ENCODE results near the gene PANX2. TPM values are rescaled to one million over a fixed set of nuclear protein-coding genes. Genes with fewer than 3 reads are reported as not detected.
"Not testable (repeated sequence)": the region's sequence is repeated elsewhere in the genome, so short reads cannot be mapped to it uniquely, and the experiment has no call there.

Gene PANX2
- total RNA-seq, 1 donor from 2014 or later: 0.88 TPM

- H3K4me1 Mint-ChIP-seq: peaks cover 6% of the 10 kb centered on the region
- no peak overlapping the region for H2AFZ ChIP-seq (replicated peaks)
- H3F3A ChIP-seq (ENCODE audit: low read depth): no peaks in the 10 kb centered on the region
- no peaks in the 10 kb centered on the region for H3K36me3 ChIP-seq
- H3K36me3 Mint-ChIP-seq: no peaks in the 10 kb centered on the region
- no peak overlapping the region for H3K4me3 ChIP-seq
- H3K27ac Mint-ChIP-seq: no peak overlapping the region
- H3K4me2 ChIP-seq: no peak overlapping the region
- H3K27me3 Mint-ChIP-seq (ENCODE audit: insufficient read depth, low read depth): peaks cover 2% of the 10 kb centered on the region
- no peak for DNase-seq (ENCODE audit: low spot score)
- H3K9me3 Mint-ChIP-seq: peaks cover 2% of the 10 kb centered on the region
- H4K20me1 ChIP-seq (ENCODE audit: low read depth): no peaks in the 10 kb centered on the region
- H3K79me2 ChIP-seq (ENCODE audit: low read depth): no peaks in the 10 kb centered on the region
- H3K4me3 Mint-ChIP-seq: no peak overlapping the region
- no peaks in the 10 kb centered on the region for H3K4me1 ChIP-seq
- H3K9ac ChIP-seq: no peak overlapping the region
- TF ChIP-seq EZH2 (IDR thresholded peaks at IDR 0.05) (no peak), EZH2phosphoT487 (IDR thresholded peaks at IDR 0.05) (no peak)
- TF ChIP-seq, protein P1, sequence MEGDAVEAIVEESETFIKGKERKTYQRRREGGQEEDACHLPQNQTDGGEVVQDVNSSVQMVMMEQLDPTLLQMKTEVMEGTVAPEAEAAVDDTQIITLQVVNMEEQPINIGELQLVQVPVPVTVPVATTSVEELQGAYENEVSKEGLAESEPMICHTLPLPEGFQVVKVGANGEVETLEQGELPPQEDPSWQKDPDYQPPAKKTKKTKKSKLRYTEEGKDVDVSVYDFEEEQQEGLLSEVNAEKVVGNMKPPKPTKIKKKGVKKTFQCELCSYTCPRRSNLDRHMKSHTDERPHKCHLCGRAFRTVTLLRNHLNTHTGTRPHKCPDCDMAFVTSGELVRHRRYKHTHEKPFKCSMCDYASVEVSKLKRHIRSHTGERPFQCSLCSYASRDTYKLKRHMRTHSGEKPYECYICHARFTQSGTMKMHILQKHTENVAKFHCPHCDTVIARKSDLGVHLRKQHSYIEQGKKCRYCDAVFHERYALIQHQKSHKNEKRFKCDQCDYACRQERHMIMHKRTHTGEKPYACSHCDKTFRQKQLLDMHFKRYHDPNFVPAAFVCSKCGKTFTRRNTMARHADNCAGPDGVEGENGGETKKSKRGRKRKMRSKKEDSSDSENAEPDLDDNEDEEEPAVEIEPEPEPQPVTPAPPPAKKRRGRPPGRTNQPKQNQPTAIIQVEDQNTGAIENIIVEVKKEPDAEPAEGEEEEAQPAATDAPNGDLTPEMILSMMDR (IDR thresholded peaks at IDR 0.05): no peak
- no peaks in the 10 kb centered on the region for H3K9me3 ChIP-seq (ENCODE audit: low read depth)
- no peak overlapping the region for H3K27ac ChIP-seq
- no peaks in the 10 kb centered on the region for H3K27me3 ChIP-seq
These were observed 36.0 kb upstream of the PANX2 start for GRCh38 chr22:50134481-50134880.

- Mint-ChIP-seq H3K27me3 (ENCODE audit: insufficient read depth, low read depth) (peaks cover 2% of the 10 kb centered on the region), H3K9me3 (no peaks in the 10 kb centered on the region), H3K4me3 (no peak overlapping the region), H3K36me3 (no peaks in the 10 kb centered on the region), H3K4me1 (peaks cover 7% of the 10 kb centered on the region), H3K27ac (no peak overlapping the region)
- Histone ChIP-seq H4K20me1 (ENCODE audit: low read depth) (no peaks in the 10 kb centered on the region), H3K4me3 (no peak overlapping the region), H2AFZ (replicated peaks) (no peak overlapping the region), H3K4me1 (no peaks in the 10 kb centered on the region), H3K27me3 (no peaks in the 10 kb centered on the region), H3K79me2 (ENCODE audit: low read depth) (no peaks in the 10 kb centered on the region), H3K27ac (no peak overlapping the region), H3K9me3 (ENCODE audit: low read depth) (no peaks in the 10 kb centered on the region), H3K36me3 (no peaks in the 10 kb centered on the region), H3K9ac (no peak overlapping the region), H3F3A (ENCODE audit: low read depth) (no peaks in the 10 kb centered on the region), H3K4me2 (no peak overlapping the region)
- DNase-seq (ENCODE audit: low spot score): no peak
- TF ChIP-seq EZH2phosphoT487 (IDR thresholded peaks at IDR 0.05) (no peak), EZH2 (IDR thresholded peaks at IDR 0.05) (no peak)
- TF ChIP-seq, protein P1 (IDR thresholded peaks at IDR 0.05): no peak
These were observed 33.9 kb upstream of the PANX2 start for GRCh38 chr22:50136581-50137015.

DNA sequence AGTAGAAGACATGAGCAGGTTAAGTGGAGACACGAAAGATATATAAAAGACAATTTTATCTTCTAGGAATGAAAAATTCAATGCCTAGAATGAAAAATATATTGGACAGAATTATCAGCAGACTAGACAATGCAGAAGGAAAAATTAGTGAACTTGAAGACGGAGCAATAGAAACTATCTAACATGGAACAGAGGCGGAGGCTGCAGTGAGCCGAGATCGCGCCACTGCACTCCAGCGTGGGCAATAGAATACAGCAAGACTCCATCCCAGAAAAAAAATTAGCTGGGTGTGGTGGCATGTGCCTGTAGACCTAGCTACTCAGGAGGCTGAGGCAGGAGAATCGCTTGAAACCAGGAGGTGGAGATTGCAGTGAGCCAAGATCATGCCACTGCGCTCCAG, 33.3 kb upstream of the PANX2 start:
- H3K79me2 ChIP-seq (ENCODE audit: low read depth); H3K4me3 ChIP-seq; H3K36me3 ChIP-seq; H3K27ac ChIP-seq; DNase-seq (ENCODE audit: low spot score); H2AFZ ChIP-seq (replicated peaks); H3K4me3 Mint-ChIP-seq; H3K4me2 ChIP-seq; H3K9ac ChIP-seq; H3K4me1 ChIP-seq; H3K27ac Mint-ChIP-seq; H3K36me3 Mint-ChIP-seq; H3K9me3 ChIP-seq (ENCODE audit: low read depth); H3K9me3 Mint-ChIP-seq; H3F3A ChIP-seq (ENCODE audit: low read depth); H4K20me1 ChIP-seq (ENCODE audit: low read depth); H3K27me3 ChIP-seq; H3K27me3 Mint-ChIP-seq (ENCODE audit: insufficient read depth, low read depth): not testable (repeated sequence)
- peaks cover 10% of the 10 kb centered on the region for H3K4me1 Mint-ChIP-seq

GRCh38 chr22:50138041-50138440, 32.5 kb upstream of the PANX2 start:
- Mint-ChIP-seq H3K27ac (no peak overlapping the region), H3K4me3 (no peak overlapping the region), H3K36me3 (no peaks in the 10 kb centered on the region), H3K27me3 (ENCODE audit: insufficient read depth, low read depth) (peaks cover 2% of the 10 kb centered on the region), H3K9me3 (no peaks in the 10 kb centered on the region), H3K4me1 (peaks cover 10% of the 10 kb centered on the region)
- Histone ChIP-seq H3K79me2 (ENCODE audit: low read depth) (no peaks in the 10 kb centered on the region), H3K27ac (no peak overlapping the region), H3K9me3 (ENCODE audit: low read depth) (no peaks in the 10 kb centered on the region), H3K36me3 (no peaks in the 10 kb centered on the region), H3K9ac (no peak overlapping the region), H3K4me1 (no peaks in the 10 kb centered on the region), H3F3A (ENCODE audit: low read depth) (no peaks in the 10 kb centered on the region), H3K4me3 (no peak overlapping the region), H4K20me1 (ENCODE audit: low read depth) (no peaks in the 10 kb centered on the region), H3K27me3 (no peaks in the 10 kb centered on the region), H2AFZ (replicated peaks) (no peak overlapping the region), H3K4me2 (no peak overlapping the region)
- TF ChIP-seq, protein P1 (IDR thresholded peaks at IDR 0.05): no peak
- DNase-seq (ENCODE audit: low spot score): no peak

Measured in neural progenitor cell (in vitro differentiated cells).